Activated T-cell treated with anti-CD3 and anti-CD28 coated beads, Interleukin-2, amount 50 U/mL, for 1 hour (primary cell): ENCODE results near the gene PTPN20.

Experiments used
- DNase-seq: peaks from one replicate; pipeline ENCODE4 v3.0.0-alpha.2; 2020

Gene PTPN20

DNA sequence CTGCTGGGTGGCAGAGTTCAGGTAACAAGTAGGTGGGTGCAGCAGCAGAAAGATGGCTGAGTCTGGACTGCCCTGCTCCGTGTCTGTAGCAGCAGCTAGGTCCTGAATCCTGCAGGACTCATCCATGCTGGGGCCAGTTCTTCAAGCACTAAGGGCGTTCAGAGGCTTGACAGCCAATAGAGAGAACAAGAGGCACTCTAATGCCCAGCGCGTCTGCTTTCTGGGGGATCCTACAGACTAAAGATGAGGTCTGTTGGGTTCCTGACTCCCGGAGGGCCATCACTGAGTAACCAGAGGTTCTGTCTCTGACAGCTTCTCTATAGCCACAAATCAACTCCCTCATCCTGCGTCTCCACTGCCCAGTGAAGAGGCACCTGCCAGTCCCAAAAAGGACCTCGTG is 125.5 kb downstream of the PTPN20 start:
- DNase-seq: no peak

GRCh38 chr10:47037654-47038425 is 126.6 kb downstream of the PTPN20 start:
- DNase-seq: no peak

DNA sequence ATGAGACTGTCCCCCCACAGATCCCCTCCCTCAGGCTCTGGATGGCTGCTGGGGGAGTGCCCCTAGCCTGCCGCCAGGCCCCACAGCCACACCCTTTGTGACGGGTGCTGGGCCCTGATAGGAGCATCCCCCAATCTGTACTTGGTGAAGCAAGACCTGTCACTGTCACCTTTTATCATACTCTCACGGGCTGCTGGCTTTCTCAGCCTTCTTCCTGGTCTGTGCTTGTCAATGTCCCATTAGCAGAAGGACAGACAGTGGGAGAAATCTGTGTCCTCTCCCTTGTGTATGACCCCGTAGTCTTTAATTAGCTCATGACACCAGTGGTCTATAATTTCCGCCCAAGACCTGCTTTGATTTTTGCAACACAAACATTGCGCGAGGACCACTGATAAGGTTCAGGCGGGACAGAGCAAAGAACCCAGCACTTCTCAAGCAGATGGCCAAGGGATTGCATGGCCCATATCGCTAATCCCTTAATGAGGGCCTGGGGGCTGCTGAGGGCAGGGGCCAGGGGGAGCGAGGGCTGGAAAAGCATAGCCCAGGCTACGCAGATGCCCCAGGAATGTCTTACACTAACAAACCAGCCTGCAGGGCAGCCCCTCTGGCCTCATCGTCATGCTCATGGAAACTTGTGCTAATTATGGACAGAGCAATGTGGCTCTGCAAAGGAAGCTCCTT is 127.8 kb downstream of the PTPN20 start:
- peak; percentile 4 for DNase-seq

GRCh38 chr10:47039562-47039913 is 128.3 kb downstream of the PTPN20 start:
- peak; percentile 4 for DNase-seq

- no peak for DNase-seq
These were observed 128.8 kb downstream of the PTPN20 start for GRCh38 chr10:47040041-47040491.

- no peak for DNase-seq
These were observed 129.5 kb downstream of the PTPN20 start for GRCh38 chr10:47040681-47041080.

DNA sequence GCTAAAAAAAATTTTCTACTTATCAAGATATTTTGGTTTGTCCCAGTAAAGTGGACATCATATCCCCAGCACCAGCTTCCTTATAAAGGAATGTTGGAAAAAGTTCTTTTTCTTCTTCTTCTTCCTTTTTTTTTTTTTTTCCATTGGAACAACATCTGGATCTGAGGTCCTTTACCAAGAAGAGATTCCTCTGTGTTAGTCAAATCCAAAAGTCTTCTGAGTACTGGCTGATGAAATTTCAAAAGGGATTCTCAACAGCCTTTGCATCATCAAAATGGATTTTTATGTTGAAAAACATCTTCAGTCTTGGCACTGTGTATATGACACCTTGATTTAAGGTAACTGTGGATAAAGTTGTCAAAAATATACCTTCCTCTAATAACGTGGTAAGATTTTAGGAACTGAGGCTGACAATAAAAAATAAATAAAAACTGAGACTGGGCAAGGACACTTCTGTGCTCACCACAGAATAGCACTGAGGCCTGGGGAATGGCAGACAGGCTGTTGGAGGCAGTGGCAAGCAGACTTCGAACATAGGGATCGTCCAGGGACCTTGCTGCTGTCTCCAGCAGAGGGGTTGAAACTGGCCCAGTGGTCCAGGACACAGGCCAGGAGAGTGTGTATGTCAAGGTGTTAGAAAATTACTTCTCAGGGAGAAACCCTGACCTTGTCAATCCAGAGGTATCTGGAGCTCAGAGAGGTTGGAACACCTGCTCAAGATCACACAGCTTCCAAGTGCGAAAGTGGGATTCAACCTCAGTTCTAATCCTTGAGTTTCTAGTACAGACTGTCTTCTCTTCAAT is 130.4 kb downstream of the PTPN20 start:
- no peak for DNase-seq

DNA sequence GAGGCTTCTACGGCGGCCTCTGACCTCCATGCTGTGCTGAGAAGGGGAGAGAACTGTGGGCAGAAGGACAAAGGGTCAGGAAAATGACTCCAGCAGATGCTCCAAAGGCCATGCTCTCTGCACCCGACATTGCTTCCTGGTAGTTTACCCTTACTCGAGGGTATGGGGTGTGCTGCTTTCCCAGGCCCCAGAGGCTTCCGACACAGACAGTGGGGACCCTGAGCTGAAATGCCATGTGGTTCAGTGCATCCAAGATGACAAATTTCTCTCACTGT is 130.9 kb downstream of the PTPN20 start:
- no peak for DNase-seq

GRCh38 chr10:47042780-47043750 is 131.8 kb downstream of the PTPN20 start:
- DNase-seq: no peak

GRCh38 chr10:47043928-47044538 is 132.8 kb downstream of the PTPN20 start:
- DNase-seq: no peak

- no peak for DNase-seq
These were observed 133.5 kb downstream of the PTPN20 start for GRCh38 chr10:47044741-47045140.

- no peak for DNase-seq
These were observed 134.2 kb downstream of the PTPN20 start for GRCh38 chr10:47045331-47045861.

- DNase-seq: no peak
These were observed 135.3 kb downstream of the PTPN20 start for GRCh38 chr10:47046321-47047126.

DNA sequence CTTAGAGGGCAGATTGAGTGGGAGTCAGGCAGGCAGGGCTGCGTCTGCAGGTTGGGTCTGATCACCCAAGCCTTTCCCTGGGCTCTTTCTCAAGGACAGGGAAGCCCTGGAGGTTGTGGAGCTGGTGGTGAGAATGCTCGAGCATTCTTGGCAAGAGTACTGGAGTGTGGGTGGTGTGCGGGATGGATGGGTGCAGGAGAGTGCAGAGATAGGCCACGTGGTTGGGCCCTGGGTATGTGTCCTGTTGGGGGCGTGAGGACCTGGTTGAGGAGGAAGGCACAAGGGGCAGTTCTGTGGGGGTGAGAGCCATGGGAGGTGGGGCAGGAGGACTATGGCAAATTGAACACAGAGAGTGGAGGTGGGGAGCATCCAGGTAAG is 135.9 kb downstream of the PTPN20 start:
- no peak for DNase-seq

DNA sequence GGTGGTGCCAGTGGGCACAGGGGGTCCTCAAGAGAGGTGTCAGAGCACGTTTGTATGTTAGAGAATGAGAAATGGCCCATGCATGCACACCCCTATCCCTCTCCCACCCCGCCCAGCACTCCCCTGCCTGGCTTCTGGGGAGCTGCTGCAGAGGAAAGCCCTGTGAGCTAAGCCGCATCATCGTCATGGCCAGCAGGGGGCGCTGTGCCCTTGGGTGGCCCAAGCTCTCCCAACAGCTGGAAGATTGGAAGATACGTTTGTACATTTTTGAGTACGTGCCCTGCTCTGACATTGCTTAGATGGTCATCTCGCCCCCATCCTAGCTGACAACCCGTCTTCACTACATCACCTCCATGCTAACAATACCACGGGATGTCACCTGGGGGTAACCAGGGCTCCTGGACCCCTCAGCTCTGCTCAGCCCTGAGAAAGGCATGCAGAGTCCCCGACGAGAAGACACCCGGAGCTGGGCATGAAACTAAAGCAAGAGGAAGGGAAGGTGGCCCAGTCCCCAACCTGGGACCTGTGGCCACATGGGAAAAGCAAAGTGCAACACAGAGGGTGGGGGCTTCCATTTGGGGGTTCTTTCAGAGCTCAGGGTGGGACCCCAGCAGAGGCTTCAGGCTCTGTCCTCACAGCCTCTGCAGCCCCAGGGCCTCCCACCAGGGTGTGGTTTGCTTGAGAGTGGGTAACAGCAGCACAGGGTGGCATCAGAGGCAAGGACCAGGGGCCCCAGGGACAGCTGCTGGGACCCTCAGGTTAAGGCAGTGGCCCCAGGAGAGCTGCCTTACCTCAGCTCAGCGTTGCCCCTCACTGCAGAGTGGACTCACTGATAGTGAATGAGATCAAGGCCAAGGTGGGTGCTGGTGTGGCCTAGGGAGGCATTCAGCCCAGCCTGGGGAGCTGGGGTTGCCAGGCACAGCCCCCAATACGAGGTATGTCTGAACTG is 136.6 kb downstream of the PTPN20 start:
- peak; percentile 76 for DNase-seq

DNA sequence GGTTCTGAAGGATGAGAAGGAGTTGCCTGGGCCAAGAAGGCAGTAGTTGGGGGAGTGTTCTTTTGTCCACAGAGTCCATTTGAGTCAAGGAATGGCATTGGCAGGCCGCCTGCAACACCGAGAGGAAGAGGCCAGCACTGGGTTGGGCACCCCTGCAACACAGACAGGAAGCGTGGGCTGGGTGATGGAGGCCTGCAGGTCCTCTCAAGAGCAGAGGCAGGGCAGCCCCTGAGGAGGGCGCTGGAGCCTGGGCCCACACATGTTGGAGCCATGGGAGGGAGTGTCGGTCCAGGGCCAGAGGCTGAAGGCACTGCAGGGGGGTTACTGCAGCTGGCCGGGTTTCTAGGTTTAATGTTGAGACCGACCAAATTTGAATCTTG is 137.3 kb downstream of the PTPN20 start:
- DNase-seq: no peak

DNA sequence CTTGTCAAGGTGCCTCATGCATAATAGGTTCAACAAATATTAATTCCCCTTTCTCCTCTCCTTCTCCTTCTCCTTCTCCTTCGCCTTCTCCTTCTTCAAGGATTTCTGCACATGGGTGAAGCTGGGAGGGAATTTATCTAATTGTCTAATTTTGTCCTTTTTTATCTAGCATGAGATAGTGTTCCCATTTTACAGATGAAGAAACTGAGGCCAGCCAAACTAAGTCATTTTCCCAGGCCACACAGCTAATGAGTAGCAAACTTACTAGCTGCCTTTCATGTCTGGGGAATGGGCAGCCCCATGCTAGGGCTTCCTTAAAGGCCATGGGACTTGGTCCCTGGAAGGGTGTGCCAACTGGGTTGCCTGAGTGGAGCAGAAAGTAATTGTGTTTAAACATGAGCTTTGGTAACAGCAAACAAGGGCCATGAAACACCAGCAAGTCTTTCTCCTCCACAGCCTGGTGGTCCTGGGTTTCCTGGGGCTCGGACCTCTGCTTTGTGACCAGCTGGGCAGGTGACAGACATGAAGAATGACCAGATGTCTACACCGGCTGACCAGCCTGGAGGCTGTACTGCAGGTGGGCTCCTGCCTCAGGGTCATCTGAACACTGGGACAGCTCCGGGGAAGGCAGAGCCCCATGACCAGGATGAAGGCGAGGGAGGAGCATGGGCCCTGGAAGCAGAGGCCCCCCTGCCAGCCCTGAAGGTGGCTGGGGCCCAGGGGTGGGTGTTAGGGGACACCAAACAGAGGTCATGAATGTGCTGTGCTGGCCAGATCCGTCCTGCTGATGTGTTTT is 138.0 kb downstream of the PTPN20 start:
- no peak for DNase-seq

- DNase-seq: no peak
These were observed 138.7 kb downstream of the PTPN20 start for GRCh38 chr10:47049906-47050305.
